K562 (cell line): ENCODE data around the gene FASN. TPM values are rescaled to one million over a fixed set of nuclear protein-coding genes. Genes with fewer than 3 reads are reported as not detected.

Experiments used
- DACH1 ChIP-seq: fragments of 450-650 bp; IDR thresholded peaks from 2 replicates; pipeline ENCODE4 v1.6.1; 2018; ENCODE audit not compliant: partially characterized antibody
- FOS ChIP-seq: IDR thresholded peaks from 3 replicates; pipeline ENCODE4 v1.6.1; 2011; ENCODE audit not compliant: insufficient read length; ENCODE audit errors: extremely low read depth
- FOSL1 ChIP-seq: fragments of 200-800 bp; sonication (Bioruptor generic); conservative IDR thresholded peaks from 2 replicates; pipeline ENCODE4 v1.6.1; 2016; ENCODE audit warnings: missing genetic modification characterization, missing compliant biosample characterization
- GTF2F1 ChIP-seq: IDR thresholded peaks from 2 replicates; pipeline ENCODE4 v1.6.1; 2011; ENCODE audit warnings: low read depth, low read length, improper control_type of control experiment
- KLF6 ChIP-seq: fragments of 250-450 bp; sonication (Bioruptor Pico); IDR thresholded peaks from 2 replicates; pipeline ENCODE4 v1.4.0; 2020; ENCODE audit warnings: mild to moderate bottlenecking, moderate library complexity, borderline replicate concordance
- MAX ChIP-seq: sonication (generic); formaldehyde crosslinking; IDR thresholded peaks from 2 replicates; pipeline ENCODE4 v1.9.0; 2022; ENCODE audit warnings: mild to moderate bottlenecking, missing genetic modification reagents
- MEF2A ChIP-seq: IDR thresholded peaks from 2 replicates; pipeline ENCODE4 v1.6.1; 2011; ENCODE audit warnings: low read depth, mild to moderate bottlenecking, low read length, moderate library complexity; ENCODE audit not compliant: control insufficient read depth
- MEIS2 ChIP-seq: fragments of 450-650 bp; IDR thresholded peaks from 2 replicates; pipeline ENCODE4 v1.6.1; 2014; ENCODE audit warnings: mild to moderate bottlenecking; ENCODE audit not compliant: partially characterized antibody
- MYC ChIP-seq, 2 experiments: fragments of 250-450 bp in 1 of 2; sonication (Bioruptor Pico) in 1 of 2; IDR thresholded peaks; 2 replicates each; pipeline versions ENCODE4 v1.5.1 to v1.6.1; 2012 to 2021; ENCODE audit warnings: low read depth in 2 of 2, borderline replicate concordance in 1 of 2, improper control_type of control experiment in 1 of 2, low read length in 1 of 2, mild to moderate bottlenecking in 1 of 2, moderate library complexity in 1 of 2
- NCOA4 ChIP-seq: fragments of 450-650 bp; IDR thresholded peaks from 2 replicates; pipeline ENCODE4 v1.6.1; 2018; ENCODE audit warnings: mild to moderate bottlenecking; ENCODE audit not compliant: partially characterized antibody
- NFRKB ChIP-seq: fragments of 450-650 bp; IDR thresholded peaks from 2 replicates; pipeline ENCODE4 v1.6.1; 2016; ENCODE audit warnings: low read depth
- POLR2AphosphoS2 ChIP-seq: IDR thresholded peaks from 2 replicates; pipeline ENCODE4 v1.6.1; 2012; ENCODE audit warnings: low read length, improper control_type of control experiment
- POLR2B ChIP-seq: fragments of 450-650 bp; IDR thresholded peaks from 2 replicates; pipeline ENCODE4 v1.6.1; 2018; ENCODE audit warnings: low read depth; ENCODE audit not compliant: partially characterized antibody
- POLR2G ChIP-seq: fragments of 200-400 bp; formaldehyde crosslinking; IDR thresholded peaks from 2 replicates; pipeline ENCODE4 v1.6.1; 2017; ENCODE audit warnings: low read depth, mild to moderate bottlenecking, antibody characterized with exemption, low read length, moderate library complexity
- RAD21 ChIP-seq, 2 experiments: fragments of 250-450 bp in 1 of 2; fragments of 450-650 bp in 1 of 2; sonication (Bioruptor Pico) in 1 of 2; formaldehyde crosslinking in 1 of 2; IDR thresholded peaks in 1 of 2; conservative IDR thresholded peaks in 1 of 2; 2 replicates each; pipeline versions ENCODE4 v1.4.0 to v1.8.0; 2020 to 2022; ENCODE audit warnings: mild to moderate bottlenecking in 2 of 2, moderate library complexity in 1 of 2
- RBBP5 ChIP-seq: fragments of 200-600 bp; sonication (generic); IDR thresholded peaks from 2 replicates; pipeline ENCODE4 v1.6.1; 2012; ENCODE audit warnings: borderline replicate concordance, mild to moderate bottlenecking, low read length, control low read depth, inconsistent platforms; ENCODE audit not compliant: insufficient read depth, poor library complexity, severe bottlenecking
- SAP30 ChIP-seq: fragments of 200-600 bp; sonication (generic); IDR thresholded peaks from 2 replicates; pipeline ENCODE4 v1.6.1; 2012; ENCODE audit warnings: borderline replicate concordance, low read depth, mild to moderate bottlenecking, moderate library complexity, low read length, control low read depth, inconsistent platforms; ENCODE audit not compliant: insufficient read depth, poor library complexity, severe bottlenecking
- SIN3A ChIP-seq, 2 experiments: fragments of 150-350 bp in 1 of 2; IDR thresholded peaks; 2 replicates each; pipeline ENCODE4 v1.6.1; 2011 to 2016; ENCODE audit warnings: borderline replicate concordance in 2 of 2, low read depth in 2 of 2, low read length in 2 of 2, mild to moderate bottlenecking in 2 of 2, moderate library complexity in 2 of 2; ENCODE audit not compliant: control insufficient read depth in 1 of 2
- SLC30A9 ChIP-seq: fragments of 250-450 bp; sonication (Bioruptor Pico); IDR thresholded peaks from 2 replicates; pipeline ENCODE4 v1.8.0; 2022; ENCODE audit warnings: mild to moderate bottlenecking, moderate library complexity
- SP2 ChIP-seq: IDR thresholded peaks from 2 replicates; pipeline ENCODE4 v1.6.1; 2011; ENCODE audit warnings: mild to moderate bottlenecking, low read depth, low read length, moderate library complexity; ENCODE audit not compliant: poor library complexity, severe bottlenecking; ENCODE audit errors: extremely low read depth
- TFAP4 ChIP-seq: sonication (generic); formaldehyde crosslinking; IDR thresholded peaks from 2 replicates; pipeline ENCODE4 v1.8.0; 2022; ENCODE audit warnings: missing genetic modification reagents, mild to moderate bottlenecking, moderate library complexity, borderline replicate concordance
- TGIF2 ChIP-seq: sonication (generic); formaldehyde crosslinking; IDR thresholded peaks from 2 replicates; pipeline ENCODE4 v1.8.1; 2022; ENCODE audit warnings: mild to moderate bottlenecking, missing genetic modification reagents, moderate library complexity
- ZNF3 ChIP-seq: fragments of 250-450 bp; sonication (Bioruptor Pico); IDR thresholded peaks from 2 replicates; pipeline ENCODE4 v1.5.0; 2021; ENCODE audit warnings: mild to moderate bottlenecking, moderate library complexity
- ZNF740 ChIP-seq, 3 experiments: fragments of 200-800 bp in 1 of 3; sonication (Bioruptor generic) in 1 of 3; sonication (generic) in 1 of 3; formaldehyde crosslinking in 1 of 3; IDR thresholded peaks; 2 replicates each; pipeline versions ENCODE4 v1.6.1 to v1.8.0; 2016 to 2022; ENCODE audit warnings: mild to moderate bottlenecking in 2 of 3, missing compliant biosample characterization in 2 of 3, missing genetic modification characterization in 2 of 3, missing genetic modification reagents in 1 of 3
- polyA plus RNA-seq, 8 experiments: library from polyadenylated mRNA; depleted of rRNA in 4 of 8; stranded (reverse) in 5 of 8; unstranded in 3 of 8; fragments of >200 nt; fragmentation: Nextera tagmentation in 2 of 8; fragmentation: Illumina TruSeq in 1 of 8; extraction: Ambion mirVana in 2 of 8; extraction: Trizol in 1 of 8; gene quantifications; 2 replicates each; pipeline versions ENCODE4 v1.2.1 to v1.2.3, GENCODE V29; 2011 to 2014; ENCODE audit warnings: inconsistent platforms in 1 of 8, missing spikeins in 1 of 8
- total RNA-seq, 7 experiments: library from RNA; depleted of rRNA in 6 of 7; stranded (reverse); fragments of >200 nt in 6 of 7; fragmentation: Illumina TruSeq in 2 of 7; extraction: Trizol in 2 of 7; gene quantifications; 2 replicates each; pipeline versions ENCODE4 v1.2.1 to v1.2.3, GENCODE V29; 2011 to 2021; ENCODE audit warnings: low replicate concordance in 1 of 7

FASN gene
- total and polyA plus RNA-seq, 9 of the 15 experiments (the other 6 are each of a cell fraction or from before 2014, with no cell fraction given) = 0.15 to 663 (median 49.9) TPM

GRCh38 chr17:82065193-82065637, 32.8 kb downstream of the FASN start (continued):
- TF ChIP-seq SAP30 (peak; percentile 78), ZNF740 (CRISPR knock-in tag; IDR thresholded peaks at IDR 0.05) (no peak), ZNF740 (tag; IDR thresholded peaks at IDR 0.05) (no peak), NFRKB (no peak), MEIS2 (no peak), SLC30A9 (CRISPR knock-in tag) (no peak), SIN3A (IDR thresholded peaks at IDR 0.05; ENCODE audit: borderline replicate concordance in 2 of 2, control insufficient read depth in 1 of 2, low read depth in 2 of 2, low read length in 2 of 2) (peak in 1 of 2 experiments; percentile 57; a peak in 2 of 4 replicates), MAX (CRISPR knock-in tag) (peak; percentile 19; the same call in 1 of the 2 replicates), GTF2F1 (no peak), FOS (no peak), NCOA4 (no peak), ZNF3 (CRISPR knock-in tag) (no peak), MYC (IDR thresholded peaks at IDR 0.05; ENCODE audit: low read depth, low read length) (peak; percentile 82), MYC (CRISPR knock-in tag; IDR thresholded peaks at IDR 0.05; ENCODE audit: borderline replicate concordance, low read depth) (no peak), POLR2AphosphoS2 (no peak), MEF2A (no peak), POLR2G (peak; percentile 81; the same call in 1 of the 2 replicates), DACH1 (no peak), POLR2B (no peak), TFAP4 (CRISPR knock-in tag) (no peak), SP2 (no peak), FOSL1 (tag) (0 out of 2 replicates have a peak, but pooled peaks have one; percentile 0), RBBP5 (peak; percentile 83), TGIF2 (CRISPR knock-in tag) (0 out of 2 replicates have a peak, but pooled peaks have one; percentile 27), RAD21 (CRISPR knock-in tag; conservative IDR thresholded peaks at IDR 0.05 in 1 of 2, IDR thresholded peaks at IDR 0.05 in 1 of 2) (no peak), KLF6 (CRISPR knock-in tag) (no peak)
